ENCODE results near the gene TUBAL3. TPM values are rescaled to one million over a fixed set of nuclear protein-coding genes. Genes with fewer than 3 reads are reported as not detected.

TUBAL3 gene
- total RNA-seq, 4 donors from 2014 or later = 0.36 to 1.7 TPM; not detected in 2

GRCh38 chr10:5402798-5403197 lies 1.8 kb downstream of the TUBAL3 start:
- 79% methylated on average over 2 of the region's 3 CpGs for WGBS
- TF ChIP-seq POLR2AphosphoS5 (IDR thresholded peaks at IDR 0.05) = no peak
- TF ChIP-seq CTCF (IDR thresholded peaks at IDR 0.05) = no peak
- TF ChIP-seq EP300 (IDR thresholded peaks at IDR 0.05) = no peak
- TF ChIP-seq POLR2A (IDR thresholded peaks at IDR 0.05) = no peak
- no peaks in the 10 kb centered on the region for H3K27me3 ChIP-seq
- no peaks in the 10 kb centered on the region for H3K4me1 ChIP-seq
- H3K4me3 ChIP-seq = no peak overlapping the region
- no peak for DNase-seq (ENCODE audit: low spot score in 2 of 2)
- no peaks in the 10 kb centered on the region for H3K9me3 ChIP-seq
- H3K36me3 ChIP-seq = no peaks in the 10 kb centered on the region
- no peak overlapping the region for H3K27ac ChIP-seq

GRCh38 chr10:5400468-5401240 lies 4.0 kb downstream of the TUBAL3 start:
- Histone ChIP-seq H3K36me3 (no peaks in the 10 kb centered on the region), H3K4me1 (no peaks in the 10 kb centered on the region), H3K27ac (no peak overlapping the region), H3K9me3 (no peaks in the 10 kb centered on the region), H3K4me3 (no peak overlapping the region), H3K27me3 (no peaks in the 10 kb centered on the region)
- WGBS = 75% methylated on average over 9 of the region's 9 CpGs
- TF ChIP-seq POLR2AphosphoS5 (IDR thresholded peaks at IDR 0.05) (no peak), POLR2A (IDR thresholded peaks at IDR 0.05) (no peak), CTCF (IDR thresholded peaks at IDR 0.05) (no peak)
- no peak for DNase-seq (ENCODE audit: low spot score in 2 of 2)

- H3K27me3 ChIP-seq = no peaks in the 10 kb centered on the region
- H3K27ac ChIP-seq = no peak overlapping the region
- no peak for DNase-seq (ENCODE audit: low spot score in 2 of 2)
- WGBS = 64% methylated on average over 6 of the region's 6 CpGs
- H3K4me3 ChIP-seq = no peak overlapping the region
- H3K36me3 ChIP-seq = no peaks in the 10 kb centered on the region
- H3K9me3 ChIP-seq = no peaks in the 10 kb centered on the region
- TF ChIP-seq EP300 (IDR thresholded peaks at IDR 0.05) (no peak), POLR2AphosphoS5 (IDR thresholded peaks at IDR 0.05) (no peak), CTCF (IDR thresholded peaks at IDR 0.05) (no peak), POLR2A (IDR thresholded peaks at IDR 0.05) (no peak)
- no peaks in the 10 kb centered on the region for H3K4me1 ChIP-seq
Measured at GRCh38 chr10:5399332-5399731, 5.3 kb downstream of the TUBAL3 start.

GRCh38 chr10:5396556-5397300 lies 7.9 kb downstream of the TUBAL3 start:
- H3K27ac ChIP-seq = no peak overlapping the region
- no peak for DNase-seq (ENCODE audit: low spot score in 2 of 2)
- H3K36me3 ChIP-seq = no peaks in the 10 kb centered on the region
- WGBS = 74% methylated on average over 12 of the region's 12 CpGs
- TF ChIP-seq EP300 (IDR thresholded peaks at IDR 0.05) (no peak), CTCF (IDR thresholded peaks at IDR 0.05) (no peak)
- no peak overlapping the region for H3K4me3 ChIP-seq
- H3K9me3 ChIP-seq = peaks cover 3% of the 10 kb centered on the region
- no peaks in the 10 kb centered on the region for H3K4me1 ChIP-seq
- H3K27me3 ChIP-seq = no peaks in the 10 kb centered on the region

GRCh38 chr10:5395168-5395567 lies 9.5 kb downstream of the TUBAL3 start:
- Histone ChIP-seq H3K27me3 (no peaks in the 10 kb centered on the region), H3K36me3 (no peaks in the 10 kb centered on the region), H3K9me3 (peaks cover 17% of the 10 kb centered on the region), H3K4me3 (no peak overlapping the region), H3K27ac (no peak overlapping the region), H3K4me1 (no peaks in the 10 kb centered on the region)
- TF ChIP-seq EP300 (IDR thresholded peaks at IDR 0.05) (no peak), CTCF (IDR thresholded peaks at IDR 0.05) (no peak), POLR2AphosphoS5 (IDR thresholded peaks at IDR 0.05) (no peak), POLR2A (IDR thresholded peaks at IDR 0.05) (no peak)
- no peak for DNase-seq (ENCODE audit: low spot score in 2 of 2)
- 86% methylated on average over 11 of the region's 18 CpGs for WGBS

Measured in suprapubic skin (tissue), 4 donors.